CD14-positive monocyte (primary cell): ENCODE data around the gene TUBB6. TPM values are rescaled to one million over a fixed set of nuclear protein-coding genes. Genes with fewer than 3 reads are reported as not detected.

Source experiments
- DNase-seq, 3 donors: peaks; one replicate each; pipeline ENCODE4 v3.0.0-alpha.2; 2011 to 2022
- H2AFZ ChIP-seq: 2 replicates; pipeline ENCODE4 v1.6.0; 2012; ENCODE audit warnings: mild to moderate bottlenecking, low read depth, low read length, inconsistent platforms; ENCODE audit not compliant: insufficient read depth, poor library complexity, severe bottlenecking
- H3K27ac ChIP-seq, 2 donors: 1 replicate in 1 of 2; 2 replicates in 1 of 2; pipeline ENCODE4 v1.5.1; 2012 to 2013; ENCODE audit warnings: low read length in 2 of 2, control low read depth in 1 of 2, inconsistent platforms in 1 of 2, low read depth in 1 of 2, mild to moderate bottlenecking in 1 of 2
- H3K27me3 ChIP-seq, 2 donors: one replicate each; pipeline versions ENCODE4 v1.6.0 to v1.6.1; 2011 to 2013; ENCODE audit warnings: low read length in 2 of 2; ENCODE audit not compliant: control insufficient read depth in 2 of 2, insufficient read depth in 2 of 2
- H3K36me3 ChIP-seq, 2 donors: replicated peaks in 1 of 2; 1 replicate in 1 of 2; 2 replicates in 1 of 2; pipeline versions ENCODE4 v1.5.1 to v1.6.1; 2012 to 2013; ENCODE audit warnings: low read length in 2 of 2, control low read depth in 1 of 2, inconsistent platforms in 1 of 2, mild to moderate bottlenecking in 1 of 2; ENCODE audit not compliant: insufficient read depth in 2 of 2, control insufficient read depth in 1 of 2
- H3K4me1 ChIP-seq, 2 donors: 1 replicate in 1 of 2; 2 replicates in 1 of 2; pipeline versions ENCODE4 v1.5.1 to v1.6.1; 2012 to 2013; ENCODE audit warnings: low read length in 2 of 2, control low read depth in 1 of 2, inconsistent platforms in 1 of 2, mild to moderate bottlenecking in 1 of 2, moderate library complexity in 1 of 2; ENCODE audit not compliant: insufficient read depth in 2 of 2, control insufficient read depth in 1 of 2
- H3K4me2 ChIP-seq: replicated peaks from 2 replicates; pipeline ENCODE3; 2012; ENCODE audit warnings: low read length, moderate library complexity, mild to moderate bottlenecking; ENCODE audit not compliant: poor library complexity, severe bottlenecking; ENCODE audit errors: extremely low read depth
- H3K4me3 ChIP-seq, 3 experiments: fragments of 200-600 bp in 1 of 3; sonication (generic) in 1 of 3; replicated peaks in 1 of 3; 1 replicate in 2 of 3; 2 replicates in 1 of 3; pipeline ENCODE4 v1.5.1; 2011 to 2013; ENCODE audit warnings: low read length in 3 of 3, mild to moderate bottlenecking in 3 of 3, control low read depth in 2 of 3, low read depth in 2 of 3, inconsistent platforms in 1 of 3, moderate library complexity in 1 of 3
- H3K79me2 ChIP-seq: 2 replicates; pipeline ENCODE4 v1.6.0; 2012; ENCODE audit warnings: mild to moderate bottlenecking, control low read depth, inconsistent platforms, low read length, moderate library complexity; ENCODE audit not compliant: insufficient read depth
- H3K9ac ChIP-seq: 2 replicates; pipeline ENCODE4 v1.6.0; 2017; ENCODE audit warnings: low read length, mild to moderate bottlenecking; ENCODE audit not compliant: insufficient read depth, poor library complexity, severe bottlenecking
- H3K9me3 ChIP-seq, 2 donors: replicated peaks in 1 of 2; 1 replicate in 1 of 2; 2 replicates in 1 of 2; pipeline versions ENCODE4 v1.5.1 to v1.6.1; 2012 to 2013; ENCODE audit warnings: low read length in 2 of 2, control low read depth in 1 of 2; ENCODE audit not compliant: control insufficient read depth in 1 of 2, insufficient read depth in 1 of 2
- H4K20me1 ChIP-seq: 2 replicates; pipeline ENCODE4 v1.6.0; 2012; ENCODE audit warnings: mild to moderate bottlenecking, low read length, control low read depth, moderate library complexity; ENCODE audit not compliant: insufficient read depth
- H3K27ac Mint-ChIP-seq, 7 donors: one replicate each; pipeline ENCODE4 v1.8.0; 2020; ENCODE audit warnings: mild to moderate bottlenecking in 7 of 7, mixed read lengths in 7 of 7, moderate library complexity in 6 of 7, inconsistent platforms in 2 of 7
- H3K27me3 Mint-ChIP-seq, 3 donors: one replicate each; pipeline ENCODE4 v1.8.0; 2021 to 2022; ENCODE audit warnings: low read depth in 3 of 3, mild to moderate bottlenecking in 3 of 3, mixed read lengths in 3 of 3, moderate library complexity in 3 of 3, inconsistent platforms in 1 of 3
- H3K36me3 Mint-ChIP-seq, 2 donors: one replicate each; pipeline ENCODE4 v1.8.0; 2020; ENCODE audit warnings: mixed read lengths in 2 of 2, inconsistent platforms in 1 of 2, mild to moderate bottlenecking in 1 of 2
- H3K4me1 Mint-ChIP-seq: one replicate; pipeline ENCODE4 v1.8.0; 2020; ENCODE audit warnings: mild to moderate bottlenecking, mixed read lengths
- H3K4me3 Mint-ChIP-seq, 2 donors: one replicate each; pipeline ENCODE4 v1.8.0; 2020; ENCODE audit warnings: mild to moderate bottlenecking in 2 of 2, mixed read lengths in 2 of 2, moderate library complexity in 1 of 2
- H3K9me3 Mint-ChIP-seq, 7 donors: one replicate each; pipeline ENCODE4 v1.8.0; 2020 to 2022; ENCODE audit warnings: mixed read lengths in 7 of 7, mild to moderate bottlenecking in 6 of 7, moderate library complexity in 6 of 7, inconsistent platforms in 2 of 7
- CTCF ChIP-seq: fragments of 200-600 bp; IDR thresholded peaks from one replicate; pipeline ENCODE4 v1.8.0; 2022; ENCODE audit warnings: antibody characterized with exemption, mild to moderate bottlenecking
- WGBS: methylation state at CpG from one replicate; pipeline ENCODE4 v1.1.5; 2013; ENCODE audit warnings: missing lambda C conversion rate; ENCODE audit not compliant: insufficient coverage; 5-methylcytosine and 5-hydroxymethylcytosine counted together
- intact Hi-C, 2 donors: fragments of 100-400 bp; cut with micrococcal nuclease; formaldehyde crosslinking; loops; one replicate each; pipeline versions ENCODE4 v1.15.0 to v1.15.1; 2023
- polyA plus RNA-seq, 3 donors: library from polyadenylated mRNA; depleted of rRNA in 1 of 3; unstranded in 2 of 3; stranded (reverse) in 1 of 3; fragments of 300-500 nt in 2 of 3; fragments of >200 nt in 1 of 3; fragmentation: Illumina TruSeq in 2 of 3; gene quantifications; 1 replicate in 2 of 3; 2 replicates in 1 of 3; pipeline ENCODE4 v1.2.3, GENCODE V29; 2012 to 2021

The TUBB6 gene
- polyA plus RNA-seq, 3 donors: 15.8 to 34.9 (median 27.6) TPM

GRCh38 chr18:12315911-12316310, 7.9 kb downstream of the TUBB6 start:
- Histone ChIP-seq H3K4me1 (peaks cover 14% of the 10 kb centered on the region in 2 donors), H3K4me3 (no peak overlapping the region), H2AFZ (no peak overlapping the region), H3K9me3 (peaks cover 8 to 9% of the 10 kb centered on the region in 2 donors), H3K4me2 (no peak overlapping the region), H3K79me2 (no peaks in the 10 kb centered on the region), H3K9ac (no peak overlapping the region), H3K27me3 (no peaks in the 10 kb centered on the region), H3K27ac (no peak overlapping the region), H4K20me1 (no peaks in the 10 kb centered on the region), H3K36me3 (peaks cover 4 to 49% of the 10 kb centered on the region in 2 donors)
- DNase-seq: no peak
- Mint-ChIP-seq H3K4me3 (no peak overlapping the region), H3K27ac (peak overlapping the region in 5 of 7 donors; percentile 5 to 70 (median 48)), H3K4me1 (peaks cover 13% of the 10 kb centered on the region), H3K36me3 (peaks cover 14 to 34% of the 10 kb centered on the region in 2 donors), H3K9me3 (peaks cover 0 to 15% (median 10%) of the 10 kb centered on the region in 7 donors), H3K27me3 (no peaks in the 10 kb centered on the region)
- 95% methylated on average over 5 of the region's 5 CpGs for WGBS
- TF ChIP-seq CTCF: no peak
- intact Hi-C loops: no loop called here

- Mint-ChIP-seq H3K27me3 (no peaks in the 10 kb centered on the region), H3K9me3 (peaks cover 0 to 2% (median under 1%) of the 10 kb centered on the region in 7 donors), H3K36me3 (peaks cover 16 to 31% of the 10 kb centered on the region in 2 donors), H3K4me1 (peaks cover 13% of the 10 kb centered on the region), H3K4me3 (no peak overlapping the region), H3K27ac (peak overlapping the region; percentile 42 to 92 (median 77))
- Histone ChIP-seq H3K27ac (peak overlapping the region; percentile 29 to 56), H3K4me3 (no peak overlapping the region), H3K4me1 (peaks cover 14% of the 10 kb centered on the region in 2 donors), H4K20me1 (no peaks in the 10 kb centered on the region), H3K9ac (no peak overlapping the region), H3K9me3 (no peaks in the 10 kb centered on the region), H3K36me3 (peaks cover 9 to 43% of the 10 kb centered on the region in 2 donors), H3K79me2 (no peaks in the 10 kb centered on the region), H2AFZ (no peak overlapping the region), H3K27me3 (no peaks in the 10 kb centered on the region), H3K4me2 (no peak overlapping the region)
- peak; percentile 55 to 71 (median 70) for DNase-seq
- intact Hi-C loops: no loop called here
- TF ChIP-seq CTCF: no peak
- 100% methylated on average over 1 of the region's 6 CpGs for WGBS
Observed at GRCh38 chr18:12317664-12318333, 9.8 kb downstream of the TUBB6 start.
